Measurements from ENCODE around the gene EIF4G2.
A peak's percentile ranks its signal among the peaks of the same experiment; 100 is the strongest.
"Not testable (repeated sequence)": the region's sequence is repeated elsewhere in the genome, so short reads cannot be mapped to it uniquely, and the experiment has no call there.

Gene EIF4G2

DNA sequence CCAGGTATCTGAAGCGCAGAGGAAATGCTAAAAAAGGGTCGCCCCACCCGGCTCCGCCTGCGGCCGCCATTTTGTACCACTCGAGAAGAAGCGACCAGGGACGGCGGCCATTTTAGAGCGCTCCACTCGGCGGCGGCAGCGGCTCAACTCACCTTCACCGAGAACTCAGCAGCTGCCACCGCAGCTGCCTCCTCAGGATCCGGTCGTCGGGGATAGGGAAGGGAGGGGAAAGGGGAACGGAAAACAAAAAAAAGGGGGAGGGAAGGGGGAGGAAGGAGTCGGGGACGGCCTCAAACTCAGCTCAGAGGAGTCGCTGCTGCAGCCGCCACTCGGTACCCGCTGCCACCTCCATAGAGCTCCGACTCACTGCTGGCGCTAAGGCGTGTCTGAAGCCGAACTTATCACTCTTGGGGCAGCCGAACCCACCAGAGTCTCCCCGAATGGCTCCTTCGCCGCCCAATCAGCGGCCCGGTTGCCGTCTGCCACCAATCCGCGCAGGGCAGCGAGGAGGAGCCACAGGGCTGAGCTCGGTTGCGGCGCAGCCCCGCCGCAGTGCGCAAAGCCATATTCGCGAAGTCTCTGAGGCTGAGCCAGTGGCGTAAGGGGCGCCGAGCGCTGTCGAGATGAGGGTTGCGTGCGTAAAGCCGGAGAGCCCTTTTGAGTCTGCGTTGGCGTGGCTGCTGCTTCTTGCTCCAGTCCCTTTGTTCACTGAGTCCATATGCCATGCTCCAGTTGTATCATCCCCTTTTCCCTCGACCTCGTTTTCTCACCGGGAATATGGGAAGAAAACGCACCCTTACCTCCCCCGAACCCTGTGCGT is at the start of gene EIF4G2:
EIF4G2 (minus strand) TSS at position 374 of the 820 bp plus-strand sequence.
- peak; percentile 93 for DNase-seq (ENCODE audit: low read depth in 2 of 2)

DNA sequence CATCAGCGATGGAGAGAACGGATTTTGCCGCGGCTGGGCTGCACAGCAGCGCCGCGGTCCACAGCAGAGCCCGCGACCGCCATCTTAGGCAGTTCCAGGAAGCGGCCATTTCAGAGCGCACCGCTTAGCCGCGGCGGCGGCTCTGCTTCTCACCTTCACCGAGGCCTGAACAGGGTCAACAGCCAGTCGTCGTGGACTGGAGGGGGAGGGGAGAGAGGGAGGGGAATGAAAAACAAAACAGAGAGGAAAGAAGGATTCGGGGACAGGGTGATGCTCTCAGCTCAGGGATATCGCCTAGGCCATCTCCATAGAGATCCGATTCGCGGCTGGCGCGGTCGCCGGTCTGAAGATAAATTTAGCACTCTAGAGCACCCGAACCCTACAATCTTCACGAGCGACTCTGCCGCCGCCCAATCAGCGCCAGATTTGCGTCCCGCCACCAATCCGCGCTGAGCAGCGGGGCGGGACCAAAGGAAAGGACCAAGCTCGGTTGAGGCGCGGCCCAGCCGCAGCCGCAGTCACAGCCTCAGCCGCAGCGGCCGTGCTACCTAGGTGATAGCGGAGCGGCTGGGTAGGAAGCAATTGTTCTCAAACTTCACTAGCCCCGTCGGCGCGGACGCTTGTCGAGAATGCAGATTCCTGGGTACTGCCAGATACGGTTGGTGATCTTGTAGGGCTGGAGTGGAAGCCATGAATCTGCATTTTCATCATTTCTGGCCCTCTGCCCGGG is 49.1 kb upstream of the EIF4G2 start, which contains the start of gene ZBED5:
ZBED5 (minus strand) TSS at position 345 of the 730 bp plus-strand sequence. CDS start 3,108 bp downstream, outside the sequence.
- DNase-seq (ENCODE audit: low read depth in 2 of 2), result peak; percentile 90 to 91

- DNase-seq (ENCODE audit: low read depth in 2 of 2), result no peak
These were observed 48.7 kb upstream of the EIF4G2 start for GRCh38 chr11:10857459-10857708.

- peak; percentile 6 to 11 for DNase-seq (ENCODE audit: low read depth in 2 of 2)
These were observed 48.1 kb upstream of the EIF4G2 start for GRCh38 chr11:10856689-10857458.

DNA sequence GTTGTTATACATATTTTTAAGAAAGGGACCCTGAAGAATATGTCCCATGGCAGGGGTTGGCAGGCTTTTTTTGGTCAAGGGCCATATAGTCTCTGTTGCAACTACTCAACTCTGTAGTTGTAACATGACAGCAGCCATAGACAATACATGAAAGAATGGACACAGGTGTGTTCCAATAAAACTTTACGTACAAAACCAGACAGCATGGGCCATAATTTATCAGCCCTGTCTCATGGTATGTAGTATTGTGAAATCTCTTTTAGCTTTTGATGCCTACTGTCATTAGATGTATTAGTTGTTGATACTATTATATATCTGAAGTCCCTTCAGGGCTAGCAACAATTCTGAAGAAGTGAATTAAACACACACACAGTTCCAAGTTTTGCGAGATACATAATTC is 46.6 kb upstream of the EIF4G2 start:
- DNase-seq (ENCODE audit: low read depth in 2 of 2), result no peak

GRCh38 chr11:10847960-10848860 is 39.5 kb upstream of the EIF4G2 start:
- no peak for DNase-seq (ENCODE audit: low read depth in 2 of 2)

GRCh38 chr11:10846660-10847059 is 37.9 kb upstream of the EIF4G2 start:
- no peak for DNase-seq (ENCODE audit: low read depth in 2 of 2)

- no peak for DNase-seq (ENCODE audit: low read depth in 2 of 2)
These were observed 36.9 kb upstream of the EIF4G2 start for GRCh38 chr11:10845589-10845988.

GRCh38 chr11:10844796-10845195 is 36.1 kb upstream of the EIF4G2 start:
- DNase-seq (ENCODE audit: low read depth in 2 of 2), result no peak

GRCh38 chr11:10844356-10844755 is 35.6 kb upstream of the EIF4G2 start:
- no peak for DNase-seq (ENCODE audit: low read depth in 2 of 2)

DNA sequence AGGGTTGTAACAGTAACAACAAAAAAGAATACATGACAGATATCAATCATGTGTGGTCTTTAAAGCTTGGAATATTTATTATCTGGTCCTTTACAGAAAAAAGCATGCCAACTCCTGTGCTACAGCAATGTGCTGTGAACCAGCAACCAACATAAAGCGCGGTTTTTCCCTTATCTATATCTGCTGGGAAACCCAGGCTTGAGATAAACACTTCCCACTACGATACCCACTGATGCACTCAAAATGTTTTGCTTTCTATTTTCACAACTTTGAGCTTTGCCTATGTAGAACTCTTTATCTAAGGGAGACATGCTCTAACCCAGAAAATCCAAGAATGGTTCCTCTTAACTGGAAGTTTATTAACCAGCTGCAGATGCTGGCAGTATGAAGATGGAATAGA is 30.2 kb upstream of the EIF4G2 start:
- no peak for DNase-seq (ENCODE audit: low read depth in 2 of 2)

DNA sequence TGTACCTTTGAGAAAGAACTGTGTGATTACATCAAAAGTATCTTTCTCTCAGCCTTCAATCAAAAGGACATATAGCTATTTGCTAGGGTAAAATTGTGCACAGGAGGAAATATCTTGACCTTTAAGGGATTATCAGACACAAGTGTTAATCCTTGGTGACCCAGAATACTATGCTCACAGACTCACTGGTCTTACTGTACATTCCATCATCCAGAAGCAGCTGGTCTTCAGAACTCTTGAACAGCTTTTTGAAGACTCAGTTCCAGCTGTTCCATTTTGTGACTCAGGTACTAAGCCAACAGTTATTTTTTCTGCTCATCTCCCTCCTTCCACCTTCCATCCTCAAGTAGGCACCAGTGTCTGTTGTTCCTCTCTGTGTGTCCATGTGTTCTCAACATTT is 29.4 kb upstream of the EIF4G2 start:
- DNase-seq (ENCODE audit: low read depth in 2 of 2), result no peak

GRCh38 chr11:10836884-10837283 is 28.2 kb upstream of the EIF4G2 start:
- DNase-seq (ENCODE audit: low read depth in 2 of 2), result not testable (repeated sequence)

GRCh38 chr11:10829139-10829538 is 20.4 kb upstream of the EIF4G2 start:
- DNase-seq (ENCODE audit: low read depth in 2 of 2), result no peak

DNA sequence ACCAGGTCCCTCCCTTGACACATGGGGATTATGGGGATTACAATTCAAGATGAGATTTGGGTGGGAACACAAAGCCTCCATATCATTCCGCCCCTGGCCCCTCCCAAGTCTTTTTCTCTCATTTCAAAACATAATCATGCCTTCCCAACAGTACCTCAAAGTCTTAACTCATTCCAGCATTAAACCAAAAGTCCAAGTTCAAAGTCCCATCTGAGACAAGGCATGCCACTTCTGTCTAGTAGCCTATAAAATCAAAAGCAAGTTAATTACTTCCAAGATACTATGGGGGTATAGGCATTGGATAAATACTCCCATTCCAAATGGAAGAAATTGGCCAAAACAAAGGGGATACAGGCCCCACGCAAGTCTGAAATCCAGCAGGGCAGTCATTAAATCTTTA is 19.7 kb upstream of the EIF4G2 start:
- no peak for DNase-seq (ENCODE audit: low read depth in 2 of 2)

GRCh38 chr11:10824888-10825287 is 16.2 kb upstream of the EIF4G2 start:
- no peak for DNase-seq (ENCODE audit: low read depth in 2 of 2)

GRCh38 chr11:10823152-10823579 is 14.4 kb upstream of the EIF4G2 start:
- DNase-seq (ENCODE audit: low read depth in 2 of 2), result no peak

- DNase-seq (ENCODE audit: low read depth in 2 of 2), result not testable (repeated sequence)
These were observed 13.8 kb upstream of the EIF4G2 start for GRCh38 chr11:10822491-10822890.

DNA sequence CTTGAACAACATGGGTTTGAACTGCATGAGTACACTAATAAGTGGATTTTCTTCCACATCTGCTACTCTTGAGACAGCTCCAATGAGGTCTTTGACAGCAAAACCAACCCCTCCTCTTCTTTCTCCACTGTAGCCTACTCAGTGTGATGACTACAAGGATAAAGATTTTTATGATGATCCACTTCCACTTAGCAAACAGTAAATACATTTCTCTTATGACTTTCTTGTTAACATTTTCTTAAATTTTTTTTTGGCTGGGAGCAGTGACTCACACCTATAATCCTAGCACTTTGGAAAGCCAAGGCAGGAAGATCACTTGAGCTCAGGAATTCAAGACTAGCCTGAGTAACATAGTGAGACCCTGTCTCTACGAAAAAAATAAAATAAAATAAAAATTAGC is 9.9 kb upstream of the EIF4G2 start:
- no peak for DNase-seq (ENCODE audit: low read depth in 2 of 2)

DNA sequence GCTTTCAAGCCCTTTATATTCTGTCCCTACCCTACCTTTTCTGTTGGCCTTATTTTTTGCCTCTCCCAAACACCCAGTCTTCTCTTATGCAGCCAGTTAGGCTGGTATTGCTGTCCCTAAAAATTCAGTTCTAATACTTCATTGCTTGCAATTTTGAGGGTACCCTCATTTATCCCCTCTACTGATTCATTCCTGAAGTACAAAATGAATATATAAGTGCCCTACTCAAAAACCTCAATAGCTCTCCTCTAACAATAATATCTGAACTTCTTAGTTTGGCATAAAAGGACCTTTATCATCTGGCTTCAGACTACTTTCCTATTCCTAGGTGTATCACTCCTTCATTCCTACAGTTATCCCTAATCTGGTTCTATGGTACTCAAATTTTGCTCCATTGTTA is 5.2 kb upstream of the EIF4G2 start:
- no peak for DNase-seq (ENCODE audit: low read depth in 2 of 2)

GRCh38 chr11:10809373-10810160 is 841 bp upstream of the EIF4G2 start:
- peak in 1 of 2 donors; percentile 19 for DNase-seq (ENCODE audit: low read depth in 2 of 2)
